ENCODE data around the gene CUX1. TPM values are rescaled to one million over a fixed set of nuclear protein-coding genes. Genes with fewer than 3 reads are reported as not detected.

The CUX1 gene
- total and polyA plus RNA-seq, 2 of the 13 experiments (the other 11 are each of a cell fraction or from before 2014, with no cell fraction given), result 13.7 to 14.9 TPM

DNA sequence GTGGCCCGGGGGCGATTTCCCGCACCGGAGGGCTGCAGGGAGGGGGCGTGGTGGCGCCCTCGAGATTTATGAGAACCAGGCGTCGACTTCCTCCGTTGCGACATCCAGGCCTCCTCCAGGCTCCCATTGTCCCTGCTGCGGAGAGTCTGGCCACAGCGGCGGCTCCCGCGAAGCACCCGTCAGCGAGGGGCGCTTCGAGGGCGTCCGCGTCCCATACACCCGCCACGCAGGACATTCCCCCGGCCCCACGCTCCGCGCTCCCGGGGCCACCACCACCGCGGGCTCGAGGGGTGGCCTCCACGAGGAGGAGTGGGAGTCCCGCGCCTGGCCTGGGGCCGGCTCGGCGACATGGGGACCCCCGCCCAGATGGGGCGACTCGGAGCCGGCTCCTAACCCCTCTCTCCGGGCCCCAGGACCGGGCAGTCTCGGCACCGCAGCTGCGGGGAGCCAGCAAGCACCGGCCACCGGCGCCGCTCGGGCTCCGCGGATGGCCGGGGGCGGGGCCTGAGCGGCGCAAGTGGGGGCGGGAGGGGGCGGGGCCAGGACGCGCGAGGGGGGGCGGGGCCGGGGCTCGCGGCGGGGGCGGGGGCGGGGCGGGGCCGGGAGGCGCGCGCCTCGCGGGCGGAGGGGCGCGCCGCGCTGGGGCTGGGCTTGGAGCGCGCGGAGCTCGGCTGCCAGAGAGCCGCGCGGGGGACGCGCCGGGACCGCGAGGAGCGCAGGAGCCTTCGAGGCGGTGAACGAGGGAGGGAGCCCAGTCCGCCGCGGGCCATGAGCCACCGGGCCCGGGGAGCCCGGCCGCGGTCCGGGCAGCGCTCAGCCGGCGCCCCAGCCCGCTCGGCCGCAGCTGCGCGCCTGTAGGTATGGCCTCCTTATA is 469.0 kb downstream of the CUX1 start, which contains the start of gene SH2B2 (continued):
- TF ChIP-seq, protein P1, sequence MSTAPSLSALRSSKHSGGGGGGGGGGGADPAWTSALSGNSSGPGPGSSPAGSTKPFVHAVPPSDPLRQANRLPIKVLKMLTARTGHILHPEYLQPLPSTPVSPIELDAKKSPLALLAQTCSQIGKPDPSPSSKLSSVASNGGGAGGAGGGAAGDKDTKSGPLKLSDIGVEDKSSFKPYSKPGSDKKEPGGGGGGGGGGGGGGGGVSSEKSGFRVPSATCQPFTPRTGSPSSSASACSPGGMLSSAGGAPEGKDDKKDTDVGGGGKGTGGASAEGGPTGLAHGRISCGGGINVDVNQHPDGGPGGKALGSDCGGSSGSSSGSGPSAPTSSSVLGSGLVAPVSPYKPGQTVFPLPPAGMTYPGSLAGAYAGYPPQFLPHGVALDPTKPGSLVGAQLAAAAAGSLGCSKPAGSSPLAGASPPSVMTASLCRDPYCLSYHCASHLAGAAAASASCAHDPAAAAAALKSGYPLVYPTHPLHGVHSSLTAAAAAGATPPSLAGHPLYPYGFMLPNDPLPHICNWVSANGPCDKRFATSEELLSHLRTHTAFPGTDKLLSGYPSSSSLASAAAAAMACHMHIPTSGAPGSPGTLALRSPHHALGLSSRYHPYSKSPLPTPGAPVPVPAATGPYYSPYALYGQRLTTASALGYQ (CRISPR knock-in tag; IDR thresholded peaks at IDR 0.05), result peak; percentile 39; the same call in 1 of the 2 replicates
- TF ChIP-seq, protein P2, sequence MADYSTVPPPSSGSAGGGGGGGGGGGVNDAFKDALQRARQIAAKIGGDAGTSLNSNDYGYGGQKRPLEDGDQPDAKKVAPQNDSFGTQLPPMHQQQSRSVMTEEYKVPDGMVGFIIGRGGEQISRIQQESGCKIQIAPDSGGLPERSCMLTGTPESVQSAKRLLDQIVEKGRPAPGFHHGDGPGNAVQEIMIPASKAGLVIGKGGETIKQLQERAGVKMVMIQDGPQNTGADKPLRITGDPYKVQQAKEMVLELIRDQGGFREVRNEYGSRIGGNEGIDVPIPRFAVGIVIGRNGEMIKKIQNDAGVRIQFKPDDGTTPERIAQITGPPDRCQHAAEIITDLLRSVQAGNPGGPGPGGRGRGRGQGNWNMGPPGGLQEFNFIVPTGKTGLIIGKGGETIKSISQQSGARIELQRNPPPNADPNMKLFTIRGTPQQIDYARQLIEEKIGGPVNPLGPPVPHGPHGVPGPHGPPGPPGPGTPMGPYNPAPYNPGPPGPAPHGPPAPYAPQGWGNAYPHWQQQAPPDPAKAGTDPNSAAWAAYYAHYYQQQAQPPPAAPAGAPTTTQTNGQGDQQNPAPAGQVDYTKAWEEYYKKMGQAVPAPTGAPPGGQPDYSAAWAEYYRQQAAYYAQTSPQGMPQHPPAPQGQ (CRISPR knock-in tag; IDR thresholded peaks at IDR 0.05; ENCODE audit: borderline replicate concordance), result no peak
- TF ChIP-seq MAF1 (CRISPR knock-in tag; IDR thresholded peaks at IDR 0.05; ENCODE audit: borderline replicate concordance) (no peak; the same call in 1 of the 2 replicates), ZNF543 (CRISPR knock-in tag; IDR thresholded peaks at IDR 0.05) (0 out of 2 replicates have a peak, but pooled peaks have one; percentile 50), SATB2 (CRISPR knock-in tag; IDR thresholded peaks at IDR 0.05) (no peak; the same call in 1 of the 2 replicates), GATAD2A (CRISPR knock-in tag; IDR thresholded peaks at IDR 0.05) (peak; percentile 52; the same call in 1 of the 2 replicates), NFE2L1 (CRISPR knock-in tag; IDR thresholded peaks at IDR 0.05; ENCODE audit: borderline replicate concordance) (no peak), ZNF326 (CRISPR knock-in tag; IDR thresholded peaks at IDR 0.05; ENCODE audit: borderline replicate concordance) (no peak), YEATS4 (CRISPR knock-in tag; IDR thresholded peaks at IDR 0.05; ENCODE audit: borderline replicate concordance) (peak; percentile 80), HOXA5 (CRISPR knock-in tag; IDR thresholded peaks at IDR 0.05) (peak; percentile 84), ZNF253 (CRISPR knock-in tag; IDR thresholded peaks at IDR 0.05; ENCODE audit: borderline replicate concordance) (no peak), ELF1 (CRISPR knock-in tag; IDR thresholded peaks at IDR 0.05) (no peak)
- TF ChIP-seq, protein P3, sequence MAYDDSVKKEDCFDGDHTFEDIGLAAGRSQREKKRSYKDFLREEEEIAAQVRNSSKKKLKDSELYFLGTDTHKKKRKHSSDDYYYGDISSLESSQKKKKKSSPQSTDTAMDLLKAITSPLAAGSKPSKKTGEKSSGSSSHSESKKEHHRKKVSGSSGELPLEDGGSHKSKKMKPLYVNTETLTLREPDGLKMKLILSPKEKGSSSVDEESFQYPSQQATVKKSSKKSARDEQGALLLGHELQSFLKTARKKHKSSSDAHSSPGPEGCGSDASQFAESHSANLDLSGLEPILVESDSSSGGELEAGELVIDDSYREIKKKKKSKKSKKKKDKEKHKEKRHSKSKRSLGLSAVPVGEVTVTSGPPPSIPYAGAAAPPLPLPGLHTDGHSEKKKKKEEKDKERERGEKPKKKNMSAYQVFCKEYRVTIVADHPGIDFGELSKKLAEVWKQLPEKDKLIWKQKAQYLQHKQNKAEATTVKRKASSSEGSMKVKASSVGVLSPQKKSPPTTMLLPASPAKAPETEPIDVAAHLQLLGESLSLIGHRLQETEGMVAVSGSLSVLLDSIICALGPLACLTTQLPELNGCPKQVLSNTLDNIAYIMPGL (CRISPR knock-in tag; IDR thresholded peaks at IDR 0.05; ENCODE audit: borderline replicate concordance in 1 of 2, low read depth in 1 of 2), result peak in 1 of 2 experiments; percentile 40; a peak in 1 of 4 replicates
- TF ChIP-seq, protein P4, sequence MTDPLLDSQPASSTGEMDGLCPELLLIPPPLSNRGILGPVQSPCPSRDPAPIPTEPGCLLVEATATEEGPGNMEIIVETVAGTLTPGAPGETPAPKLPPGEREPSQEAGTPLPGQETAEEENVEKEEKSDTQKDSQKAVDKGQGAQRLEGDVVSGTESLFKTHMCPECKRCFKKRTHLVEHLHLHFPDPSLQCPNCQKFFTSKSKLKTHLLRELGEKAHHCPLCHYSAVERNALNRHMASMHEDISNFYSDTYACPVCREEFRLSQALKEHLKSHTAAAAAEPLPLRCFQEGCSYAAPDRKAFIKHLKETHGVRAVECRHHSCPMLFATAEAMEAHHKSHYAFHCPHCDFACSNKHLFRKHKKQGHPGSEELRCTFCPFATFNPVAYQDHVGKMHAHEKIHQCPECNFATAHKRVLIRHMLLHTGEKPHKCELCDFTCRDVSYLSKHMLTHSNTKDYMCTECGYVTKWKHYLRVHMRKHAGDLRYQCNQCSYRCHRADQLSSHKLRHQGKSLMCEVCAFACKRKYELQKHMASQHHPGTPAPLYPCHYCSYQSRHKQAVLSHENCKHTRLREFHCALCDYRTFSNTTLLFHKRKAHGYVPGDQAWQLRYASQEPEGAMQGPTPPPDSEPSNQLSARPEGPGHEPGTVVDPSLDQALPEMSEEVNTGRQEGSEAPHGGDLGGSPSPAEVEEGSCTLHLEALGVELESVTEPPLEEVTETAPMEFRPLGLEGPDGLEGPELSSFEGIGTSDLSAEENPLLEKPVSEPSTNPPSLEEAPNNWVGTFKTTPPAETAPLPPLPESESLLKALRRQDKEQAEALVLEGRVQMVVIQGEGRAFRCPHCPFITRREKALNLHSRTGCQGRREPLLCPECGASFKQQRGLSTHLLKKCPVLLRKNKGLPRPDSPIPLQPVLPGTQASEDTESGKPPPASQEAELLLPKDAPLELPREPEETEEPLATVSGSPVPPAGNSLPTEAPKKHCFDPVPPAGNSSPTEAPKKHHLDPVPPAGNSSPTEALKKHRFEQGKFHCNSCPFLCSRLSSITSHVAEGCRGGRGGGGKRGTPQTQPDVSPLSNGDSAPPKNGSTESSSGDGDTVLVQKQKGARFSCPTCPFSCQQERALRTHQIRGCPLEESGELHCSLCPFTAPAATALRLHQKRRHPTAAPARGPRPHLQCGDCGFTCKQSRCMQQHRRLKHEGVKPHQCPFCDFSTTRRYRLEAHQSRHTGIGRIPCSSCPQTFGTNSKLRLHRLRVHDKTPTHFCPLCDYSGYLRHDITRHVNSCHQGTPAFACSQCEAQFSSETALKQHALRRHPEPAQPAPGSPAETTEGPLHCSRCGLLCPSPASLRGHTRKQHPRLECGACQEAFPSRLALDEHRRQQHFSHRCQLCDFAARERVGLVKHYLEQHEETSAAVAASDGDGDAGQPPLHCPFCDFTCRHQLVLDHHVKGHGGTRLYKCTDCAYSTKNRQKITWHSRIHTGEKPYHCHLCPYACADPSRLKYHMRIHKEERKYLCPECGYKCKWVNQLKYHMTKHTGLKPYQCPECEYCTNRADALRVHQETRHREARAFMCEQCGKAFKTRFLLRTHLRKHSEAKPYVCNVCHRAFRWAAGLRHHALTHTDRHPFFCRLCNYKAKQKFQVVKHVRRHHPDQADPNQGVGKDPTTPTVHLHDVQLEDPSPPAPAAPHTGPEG (CRISPR knock-in tag; IDR thresholded peaks at IDR 0.05), result 0 out of 2 replicates have a peak, but pooled peaks have one; percentile 66
